ENCODE data around the gene ASIP. TPM values are rescaled to one million over a fixed set of nuclear protein-coding genes. Genes with fewer than 3 reads are reported as not detected.

Gene ASIP
- total and polyA plus RNA-seq, 4 donors = 0.39 to 0.62 TPM; not detected in 2

DNA sequence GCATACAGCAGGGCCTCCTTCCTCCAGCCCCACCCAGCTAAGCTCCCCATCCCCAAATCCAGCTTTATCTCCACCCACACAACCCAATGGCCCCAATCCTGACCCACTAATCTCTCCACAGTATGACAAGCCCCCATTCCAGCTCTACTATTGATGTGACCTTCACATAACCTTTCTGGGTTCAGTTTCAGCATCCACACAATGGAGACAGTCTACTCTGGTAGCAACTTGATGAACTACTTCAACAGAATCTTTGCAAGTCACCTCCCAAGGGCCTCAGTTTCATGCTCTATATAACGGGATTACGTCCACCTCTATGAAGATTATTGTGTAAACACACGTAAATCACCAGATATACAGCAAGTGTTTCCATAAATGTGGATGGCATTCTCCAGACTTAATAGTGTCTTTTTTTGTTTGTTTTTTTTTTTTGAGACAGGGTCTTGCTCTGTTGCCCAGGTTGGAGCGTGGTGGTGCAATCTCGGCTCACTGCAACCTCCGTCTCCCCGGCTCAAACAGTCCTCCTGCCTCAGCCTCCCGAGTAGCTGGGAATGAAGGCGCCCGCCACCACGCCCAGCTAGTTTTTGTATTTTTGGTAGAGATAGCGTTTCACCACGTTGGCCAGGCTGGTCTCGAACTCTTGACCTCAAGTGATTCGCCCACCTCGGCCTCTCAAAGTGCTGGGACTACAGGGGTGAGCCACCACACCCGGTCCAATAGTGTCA is 60.5 kb downstream of the ASIP start:
- Histone ChIP-seq H3K9me3 (ENCODE audit: control insufficient read depth in 4 of 4, low read length in 3 of 4) (no peaks in the 10 kb centered on the region), H3K4me1 (ENCODE audit: control insufficient read depth in 4 of 4, insufficient read depth in 4 of 4, low read length in 3 of 4) (peaks cover 15 to 46% (median 36%) of the 10 kb centered on the region in 4 donors), H3K9ac (ENCODE audit: low read depth in 1 of 2, low read length in 2 of 2) (peak overlapping the region in 1 of 2 donors; percentile 94), H3K36me3 (ENCODE audit: control insufficient read depth in 4 of 4, insufficient read depth in 3 of 4, low read depth in 1 of 4, low read length in 3 of 4) (no peaks in the 10 kb centered on the region), H3K4me3 (ENCODE audit: low read depth in 1 of 3, low read length in 3 of 3) (peak overlapping the region; percentile 70 to 98 (median 91)), H3K27me3 (ENCODE audit: control insufficient read depth in 4 of 4, insufficient read depth in 4 of 4, low read length in 3 of 4) (no peaks in the 10 kb centered on the region), H3K27ac (ENCODE audit: low read depth in 1 of 2, low read length in 2 of 2) (peak overlapping the region; percentile 87 to 95)
- no peak for DNase-seq (ENCODE audit: low spot score)
- 72% methylated on average over 17 of the region's 17 CpGs for WGBS
- TF ChIP-seq FOXA2 (IDR thresholded peaks at IDR 0.05) (no peak), RXRA (IDR thresholded peaks at IDR 0.05) (no peak), JUND (IDR thresholded peaks at IDR 0.05) (no peak), EGR1 (IDR thresholded peaks at IDR 0.05; ENCODE audit: low read depth in 2 of 2) (no peak), GABPA (IDR thresholded peaks at IDR 0.05 in 1 of 2, conservative IDR thresholded peaks at IDR 0.05 in 1 of 2) (no peak), FOXA1 (IDR thresholded peaks at IDR 0.05) (no peak), NR2F2 (IDR thresholded peaks at IDR 0.05) (no peak), TAF1 (conservative IDR thresholded peaks at IDR 0.05) (no peak), HNF4A (conservative IDR thresholded peaks at IDR 0.05) (no peak), HNF4G (IDR thresholded peaks at IDR 0.05) (no peak), YY1 (IDR thresholded peaks at IDR 0.05) (no peak), SP1 (IDR thresholded peaks at IDR 0.05) (no peak)
- TF ChIP-seq, protein P1, sequence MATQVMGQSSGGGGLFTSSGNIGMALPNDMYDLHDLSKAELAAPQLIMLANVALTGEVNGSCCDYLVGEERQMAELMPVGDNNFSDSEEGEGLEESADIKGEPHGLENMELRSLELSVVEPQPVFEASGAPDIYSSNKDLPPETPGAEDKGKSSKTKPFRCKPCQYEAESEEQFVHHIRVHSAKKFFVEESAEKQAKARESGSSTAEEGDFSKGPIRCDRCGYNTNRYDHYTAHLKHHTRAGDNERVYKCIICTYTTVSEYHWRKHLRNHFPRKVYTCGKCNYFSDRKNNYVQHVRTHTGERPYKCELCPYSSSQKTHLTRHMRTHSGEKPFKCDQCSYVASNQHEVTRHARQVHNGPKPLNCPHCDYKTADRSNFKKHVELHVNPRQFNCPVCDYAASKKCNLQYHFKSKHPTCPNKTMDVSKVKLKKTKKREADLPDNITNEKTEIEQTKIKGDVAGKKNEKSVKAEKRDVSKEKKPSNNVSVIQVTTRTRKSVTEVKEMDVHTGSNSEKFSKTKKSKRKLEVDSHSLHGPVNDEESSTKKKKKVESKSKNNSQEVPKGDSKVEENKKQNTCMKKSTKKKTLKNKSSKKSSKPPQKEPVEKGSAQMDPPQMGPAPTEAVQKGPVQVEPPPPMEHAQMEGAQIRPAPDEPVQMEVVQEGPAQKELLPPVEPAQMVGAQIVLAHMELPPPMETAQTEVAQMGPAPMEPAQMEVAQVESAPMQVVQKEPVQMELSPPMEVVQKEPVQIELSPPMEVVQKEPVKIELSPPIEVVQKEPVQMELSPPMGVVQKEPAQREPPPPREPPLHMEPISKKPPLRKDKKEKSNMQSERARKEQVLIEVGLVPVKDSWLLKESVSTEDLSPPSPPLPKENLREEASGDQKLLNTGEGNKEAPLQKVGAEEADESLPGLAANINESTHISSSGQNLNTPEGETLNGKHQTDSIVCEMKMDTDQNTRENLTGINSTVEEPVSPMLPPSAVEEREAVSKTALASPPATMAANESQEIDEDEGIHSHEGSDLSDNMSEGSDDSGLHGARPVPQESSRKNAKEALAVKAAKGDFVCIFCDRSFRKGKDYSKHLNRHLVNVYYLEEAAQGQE (IDR thresholded peaks at IDR 0.05) = no peak
- TF ChIP-seq, protein P2, sequence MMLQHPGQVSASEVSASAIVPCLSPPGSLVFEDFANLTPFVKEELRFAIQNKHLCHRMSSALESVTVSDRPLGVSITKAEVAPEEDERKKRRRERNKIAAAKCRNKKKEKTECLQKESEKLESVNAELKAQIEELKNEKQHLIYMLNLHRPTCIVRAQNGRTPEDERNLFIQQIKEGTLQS (IDR thresholded peaks at IDR 0.05) = no peak
- TF ChIP-seq, protein P3, sequence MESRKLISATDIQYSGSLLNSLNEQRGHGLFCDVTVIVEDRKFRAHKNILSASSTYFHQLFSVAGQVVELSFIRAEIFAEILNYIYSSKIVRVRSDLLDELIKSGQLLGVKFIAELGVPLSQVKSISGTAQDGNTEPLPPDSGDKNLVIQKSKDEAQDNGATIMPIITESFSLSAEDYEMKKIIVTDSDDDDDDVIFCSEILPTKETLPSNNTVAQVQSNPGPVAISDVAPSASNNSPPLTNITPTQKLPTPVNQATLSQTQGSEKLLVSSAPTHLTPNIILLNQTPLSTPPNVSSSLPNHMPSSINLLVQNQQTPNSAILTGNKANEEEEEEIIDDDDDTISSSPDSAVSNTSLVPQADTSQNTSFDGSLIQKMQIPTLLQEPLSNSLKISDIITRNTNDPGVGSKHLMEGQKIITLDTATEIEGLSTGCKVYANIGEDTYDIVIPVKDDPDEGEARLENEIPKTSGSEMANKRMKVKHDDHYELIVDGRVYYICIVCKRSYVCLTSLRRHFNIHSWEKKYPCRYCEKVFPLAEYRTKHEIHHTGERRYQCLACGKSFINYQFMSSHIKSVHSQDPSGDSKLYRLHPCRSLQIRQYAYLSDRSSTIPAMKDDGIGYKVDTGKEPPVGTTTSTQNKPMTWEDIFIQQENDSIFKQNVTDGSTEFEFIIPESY (IDR thresholded peaks at IDR 0.05) = no peak
- TF ChIP-seq, protein P4, sequence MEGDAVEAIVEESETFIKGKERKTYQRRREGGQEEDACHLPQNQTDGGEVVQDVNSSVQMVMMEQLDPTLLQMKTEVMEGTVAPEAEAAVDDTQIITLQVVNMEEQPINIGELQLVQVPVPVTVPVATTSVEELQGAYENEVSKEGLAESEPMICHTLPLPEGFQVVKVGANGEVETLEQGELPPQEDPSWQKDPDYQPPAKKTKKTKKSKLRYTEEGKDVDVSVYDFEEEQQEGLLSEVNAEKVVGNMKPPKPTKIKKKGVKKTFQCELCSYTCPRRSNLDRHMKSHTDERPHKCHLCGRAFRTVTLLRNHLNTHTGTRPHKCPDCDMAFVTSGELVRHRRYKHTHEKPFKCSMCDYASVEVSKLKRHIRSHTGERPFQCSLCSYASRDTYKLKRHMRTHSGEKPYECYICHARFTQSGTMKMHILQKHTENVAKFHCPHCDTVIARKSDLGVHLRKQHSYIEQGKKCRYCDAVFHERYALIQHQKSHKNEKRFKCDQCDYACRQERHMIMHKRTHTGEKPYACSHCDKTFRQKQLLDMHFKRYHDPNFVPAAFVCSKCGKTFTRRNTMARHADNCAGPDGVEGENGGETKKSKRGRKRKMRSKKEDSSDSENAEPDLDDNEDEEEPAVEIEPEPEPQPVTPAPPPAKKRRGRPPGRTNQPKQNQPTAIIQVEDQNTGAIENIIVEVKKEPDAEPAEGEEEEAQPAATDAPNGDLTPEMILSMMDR (IDR thresholded peaks at IDR 0.05; ENCODE audit: low read depth, low read length, missing input control) = no peak
